Measurements from ENCODE around the gene ANP32B. TPM values are rescaled to one million over a fixed set of nuclear protein-coding genes. Genes with fewer than 3 reads are reported as not detected.
A peak's percentile ranks its signal among the peaks of the same experiment; 100 is the strongest.

ANP32B gene
- polyA plus RNA-seq, 2 of the 4 experiments (the other 2 are of a cell fraction), result 127 to 360 TPM

- WGBS (ENCODE audit: missing lambda C conversion rate), result 95% methylated on average over 8 of the region's 8 CpGs
- DNase-seq (ENCODE audit: low read depth in 1 of 2, low spot score in 1 of 2) (no peak), ATAC-seq (0 out of 6 replicates have a peak, but pooled peaks of 1 of the 2 experiments have one; percentile 24), FAIRE-seq (no peak)
- POLR2A ChIA-PET, result interaction anchor here (0.6 to 1.1 kb wide), 4 partner anchors 9 to 143 kb away, joined by 4 to 7 read pairs (median 5); partner anchors contain the start of gene NANS
- Histone ChIP-seq H3K4me1 (no peaks in the 10 kb centered on the region), H3K4me3 (no peak overlapping the region), H3K4me2 (no peak overlapping the region), H3K9me3 (no peaks in the 10 kb centered on the region), H3K27ac (no peak overlapping the region)
- no peak for TF ChIP-seq HOXB13 (CRISPR knock-in tag; IDR thresholded peaks at IDR 0.05; ENCODE audit: low read depth)
- CTCF ChIA-PET, result interaction anchor here (0.9 to 10.9 kb wide), 3 partner anchors 9 to 198 kb away, joined by 3 to 84 read pairs (median 5); no protein-coding TSS in a partner anchor
Measured at GRCh38 chr9:98064623-98065392, 81.7 kb downstream of the ANP32B start.

Small RNA genes lying within 50 kb of the gene (small RNA-seq; reads per million reads assigned to genes)
- gene RNU6-918P, result 0 reads per million in 6 experiments

Other genes with a start within 250 kb of the ANP32B start
- gene FOXE1, start 130.1 kb upstream of the ANP32B start, polyA plus RNA-seq (2011; rRNA removed), result 4.3 and 5.5 TPM in 2 replicates
- gene FOXE1, start 130.1 kb upstream of the ANP32B start, polyA plus RNA-seq (2017; fragmentation: RNase III; extraction: RNeasy Plus Mini Kit Qiagen cat#74134 plus additional on column Dnase treatment), result 5.7 to 6.8 TPM (median 6.3 TPM) in 3 replicates
- gene TRMO, start 60.8 kb upstream of the ANP32B start, polyA plus RNA-seq (2011; rRNA removed), result 18.8 and 19.4 TPM in 2 replicates
- 12.0 to 13.1 TPM (median 12.3 TPM) in 3 replicates for gene TRMO, start 60.8 kb upstream of the ANP32B start, polyA plus RNA-seq (2017; fragmentation: RNase III; extraction: RNeasy Plus Mini Kit Qiagen cat#74134 plus additional on column Dnase treatment)
- not detected in 2 replicates for gene HEMGN, start 45.2 kb upstream of the ANP32B start, polyA plus RNA-seq (2011; rRNA removed)
- gene HEMGN, start 45.2 kb upstream of the ANP32B start, polyA plus RNA-seq (2017; fragmentation: RNase III; extraction: RNeasy Plus Mini Kit Qiagen cat#74134 plus additional on column Dnase treatment), result not detected in 3 replicates
- 66.6 and 70.2 TPM in 2 replicates for gene NANS, start 73.4 kb downstream of the ANP32B start, polyA plus RNA-seq (2011; rRNA removed)
- gene NANS, start 73.4 kb downstream of the ANP32B start, polyA plus RNA-seq (2017; fragmentation: RNase III; extraction: RNeasy Plus Mini Kit Qiagen cat#74134 plus additional on column Dnase treatment), result 53.3 to 58.2 TPM (median 56.8 TPM) in 3 replicates
- gene TRIM14, start 135.9 kb downstream of the ANP32B start, polyA plus RNA-seq (2011; rRNA removed), result 9.2 and 9.7 TPM in 2 replicates
- gene TRIM14, start 135.9 kb downstream of the ANP32B start, polyA plus RNA-seq (2017; fragmentation: RNase III; extraction: RNeasy Plus Mini Kit Qiagen cat#74134 plus additional on column Dnase treatment), result 8.8 to 10.1 TPM (median 9.1 TPM) in 3 replicates
- 2.0 and 3.1 TPM in 2 replicates for gene CORO2A, start 209.3 kb downstream of the ANP32B start, polyA plus RNA-seq (2011; rRNA removed)
- gene CORO2A, start 209.3 kb downstream of the ANP32B start, polyA plus RNA-seq (2017; fragmentation: RNase III; extraction: RNeasy Plus Mini Kit Qiagen cat#74134 plus additional on column Dnase treatment), result 0.42 to 0.50 TPM (median 0.49 TPM) in 3 replicates